ENCODE results near the gene GPC6. TPM values are rescaled to one million over a fixed set of nuclear protein-coding genes. Genes with fewer than 3 reads are reported as not detected.

Gene GPC6
- total RNA-seq, 1 experiment from 2014 or later: 0.22 TPM

- Histone ChIP-seq H3K27me3 (ENCODE audit: insufficient read depth, low read length) (no peaks in the 10 kb centered on the region), H3K79me2 (ENCODE audit: insufficient read depth, low read length) (no peaks in the 10 kb centered on the region), H3K9me2 (ENCODE audit: insufficient read depth) (no peaks in the 10 kb centered on the region), H3K9ac (ENCODE audit: low read length) (no peak overlapping the region), H3K36me3 (ENCODE audit: control insufficient read depth in 1 of 2, insufficient read depth in 2 of 2, low read length in 2 of 2) (no peaks in the 10 kb centered on the region), H3K4me1 (ENCODE audit: control insufficient read depth in 1 of 2, insufficient read depth in 2 of 2, low read length in 2 of 2) (no peaks in the 10 kb centered on the region), H3K4me2 (ENCODE audit: low read length) (no peak overlapping the region), H4K20me1 (ENCODE audit: insufficient read depth) (no peaks in the 10 kb centered on the region), H3K4me3 (replicated peaks in 1 of 2; ENCODE audit: low read depth in 1 of 2, low read length in 2 of 2) (no peak overlapping the region), H3K9me3 (ENCODE audit: control insufficient read depth in 1 of 2, insufficient read depth in 1 of 2, low read depth in 1 of 2, low read length in 2 of 2) (peaks cover 8 to 15% of the 10 kb centered on the region in 2 experiments; a peak in 2 of 4 replicates), H3K27ac (ENCODE audit: low read depth, low read length) (no peak overlapping the region), H2AFZ (ENCODE audit: low read depth, low read length, poor library complexity, severe bottlenecking) (no peak overlapping the region)
- RAD21 ChIA-PET (ENCODE audit: low non-redundant PET in 1 of 2, low total read pairs in 2 of 2, uncharacterized antibody in 2 of 2, unreplicated experiment in 2 of 2): no interaction called here
- CTCF ChIA-PET: no interaction called here
- TF ChIP-seq SIN3A (IDR thresholded peaks at IDR 0.05; ENCODE audit: low read depth) (no peak), MAX (IDR thresholded peaks at IDR 0.05) (no peak), CTCF (IDR thresholded peaks at IDR 0.05 in 2 of 3, conservative IDR thresholded peaks at IDR 0.05 in 1 of 3; ENCODE audit: borderline replicate concordance in 1 of 3, insufficient read depth in 1 of 3, low read depth in 2 of 3, low read length in 2 of 3) (no peak), YY1 (IDR thresholded peaks at IDR 0.05; ENCODE audit: extremely low read depth, insufficient replicate concordance, low read depth, low read length) (no peak), EZH2 (IDR thresholded peaks at IDR 0.05) (no peak), EZH2phosphoT487 (IDR thresholded peaks at IDR 0.05; ENCODE audit: borderline replicate concordance) (no peak), CEBPB (IDR thresholded peaks at IDR 0.05; ENCODE audit: low read depth) (no peak), ZBTB33 (IDR thresholded peaks at IDR 0.05; ENCODE audit: extremely low read depth, insufficient replicate concordance, low read length) (no peak), SP1 (IDR thresholded peaks at IDR 0.05; ENCODE audit: low read depth) (no peak), POLR2AphosphoS5 (IDR thresholded peaks at IDR 0.05; ENCODE audit: low read depth, low read length) (no peak), SRF (IDR thresholded peaks at IDR 0.05; ENCODE audit: low read depth) (no peak), FOSL1 (IDR thresholded peaks at IDR 0.05; ENCODE audit: low read depth) (no peak), EGR1 (IDR thresholded peaks at IDR 0.05; ENCODE audit: low read depth) (no peak)
- ATAC-seq: no peak
- DNase-seq (ENCODE audit: low read depth, low spot score): no peak
- POLR2A ChIA-PET: no interaction called here
- intact Hi-C loops (cut with micrococcal nuclease): no loop called here
- no TSS peak for BruUV-seq (replicated peaks)
Observed at GRCh38 chr13:93996481-93996880, 769.9 kb downstream of the GPC6 start.
